NOMO-1 treated with DMSO at 0.1 percent for 48 hours (cell line): ENCODE measurements around the gene TMEM203.
"Not testable (repeated sequence)": the region's sequence is repeated elsewhere in the genome, so short reads cannot be mapped to it uniquely, and the experiment has no call there.

Experiments used
- DNase-seq: peaks from one replicate; lab custom pipeline; 2025; ENCODE audit not compliant: unreplicated experiment; lab: John Stamatoyannopoulos, UW

The TMEM203 gene

GRCh38 chr9:137205126-137206069 lies at the start of gene TMEM203, which contains the start of gene NDOR1:
Gene TMEM203, minus strand, starts transcription at chr9:137205648. Its CDS starts 234 bp downstream, at chr9:137205414.
Gene NDOR1, plus strand, starts transcription at chr9:137205700. Its CDS starts 78 bp downstream, at chr9:137205778.
- peak; percentile 92 for DNase-seq

DNA sequence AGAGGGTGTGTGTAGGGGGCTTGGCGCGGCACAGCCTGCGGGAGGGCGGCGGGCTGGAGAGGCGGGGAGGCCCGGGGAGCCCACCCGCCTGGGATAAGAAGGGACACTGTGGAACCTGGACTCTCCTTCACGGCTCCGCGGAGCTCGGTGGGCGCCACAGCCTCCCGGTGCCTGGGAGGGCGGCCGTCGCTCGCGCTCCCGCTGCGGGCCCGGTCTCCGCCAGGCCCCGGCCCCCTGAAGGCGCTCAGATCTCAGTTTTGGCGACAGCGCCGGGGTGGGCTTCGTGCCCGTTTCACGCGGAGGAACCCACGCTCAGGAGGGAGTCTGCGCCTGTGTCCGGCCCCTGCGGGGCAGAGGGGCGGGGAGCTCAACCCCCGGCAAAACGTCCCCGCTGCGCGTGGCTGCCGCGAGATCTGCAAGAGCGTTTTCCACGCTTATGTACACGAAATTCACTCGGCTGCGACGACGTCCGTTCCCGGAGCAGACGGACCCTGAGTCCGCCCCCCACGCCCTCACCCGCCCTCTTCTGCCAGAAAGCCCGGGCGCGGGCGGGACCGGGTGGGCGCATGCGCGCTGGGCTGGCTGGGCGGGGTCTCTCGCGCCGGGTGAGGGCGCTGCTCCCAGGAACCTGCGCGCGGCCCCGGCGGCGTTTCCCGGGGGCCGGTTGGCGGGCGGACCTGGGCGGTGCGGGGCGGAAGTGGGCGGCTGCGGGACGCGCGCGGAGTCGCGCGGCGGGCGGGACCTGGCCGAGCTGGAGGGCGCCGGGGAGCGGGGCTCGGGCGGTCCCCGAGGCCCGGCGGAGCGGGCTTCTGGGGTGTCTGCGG lies 49.4 kb upstream of the TMEM203 start, which contains the start of gene NELFB:
Gene NELFB, plus strand, starts transcription at position 704 of the 824 bp plus-strand sequence.
- peak; percentile 86 for DNase-seq

DNA sequence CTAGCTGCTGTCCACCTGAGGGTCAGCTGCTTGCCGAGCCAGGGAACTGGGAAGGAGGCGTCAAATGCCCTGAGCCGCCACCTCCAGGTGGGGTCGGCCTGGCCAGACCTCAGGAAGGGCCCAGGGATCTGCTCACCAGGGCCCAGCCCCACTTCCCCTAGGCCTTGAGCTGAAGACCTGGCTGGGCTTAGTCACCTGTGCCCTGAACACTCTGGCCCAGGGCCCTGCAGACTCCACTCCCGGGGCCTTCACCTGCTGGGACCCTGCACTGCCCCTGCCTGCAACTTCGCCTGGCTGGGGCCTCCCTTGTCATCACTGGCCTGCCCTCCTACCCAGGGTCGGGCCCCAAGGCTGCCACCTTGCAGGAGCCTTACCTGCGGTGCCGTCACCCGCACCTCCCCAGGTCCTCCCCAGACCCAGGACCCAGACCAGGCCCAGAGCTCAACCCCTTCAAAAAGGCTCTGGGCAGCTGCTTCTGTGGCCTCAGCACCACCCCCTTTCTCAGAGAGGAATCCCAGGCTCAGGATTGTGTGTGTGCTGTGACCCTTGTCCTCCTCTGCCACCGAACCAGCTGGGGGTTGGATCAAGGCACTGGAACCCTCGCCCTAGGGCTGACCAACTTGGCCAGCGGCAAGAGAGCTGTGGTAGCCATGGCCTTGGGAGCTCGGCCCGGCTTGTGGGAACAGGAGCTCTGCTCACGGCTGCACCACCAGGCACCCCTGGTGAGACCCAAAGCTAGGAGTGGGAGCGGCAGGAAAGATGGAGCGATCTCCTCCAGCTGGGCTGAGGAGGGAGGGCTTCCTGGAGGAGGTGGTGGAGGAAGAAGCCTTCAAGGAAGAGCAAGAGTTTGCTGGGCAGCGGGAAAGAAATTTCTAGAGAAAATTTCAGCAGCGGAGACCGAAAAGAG lies 48.5 kb upstream of the TMEM203 start:
- no peak for DNase-seq

GRCh38 chr9:137252555-137253506 lies 47.4 kb upstream of the TMEM203 start:
- DNase-seq, result no peak

- no peak for DNase-seq
These were observed 46.2 kb upstream of the TMEM203 start for GRCh38 chr9:137251490-137252268.

- no peak for DNase-seq
These were observed 45.7 kb upstream of the TMEM203 start, which contains the start of gene STPG3 for GRCh38 chr9:137251194-137251461. Gene STPG3, plus strand, starts transcription at chr9:137251286. Its CDS starts 1 bp downstream, at chr9:137251287.

DNA sequence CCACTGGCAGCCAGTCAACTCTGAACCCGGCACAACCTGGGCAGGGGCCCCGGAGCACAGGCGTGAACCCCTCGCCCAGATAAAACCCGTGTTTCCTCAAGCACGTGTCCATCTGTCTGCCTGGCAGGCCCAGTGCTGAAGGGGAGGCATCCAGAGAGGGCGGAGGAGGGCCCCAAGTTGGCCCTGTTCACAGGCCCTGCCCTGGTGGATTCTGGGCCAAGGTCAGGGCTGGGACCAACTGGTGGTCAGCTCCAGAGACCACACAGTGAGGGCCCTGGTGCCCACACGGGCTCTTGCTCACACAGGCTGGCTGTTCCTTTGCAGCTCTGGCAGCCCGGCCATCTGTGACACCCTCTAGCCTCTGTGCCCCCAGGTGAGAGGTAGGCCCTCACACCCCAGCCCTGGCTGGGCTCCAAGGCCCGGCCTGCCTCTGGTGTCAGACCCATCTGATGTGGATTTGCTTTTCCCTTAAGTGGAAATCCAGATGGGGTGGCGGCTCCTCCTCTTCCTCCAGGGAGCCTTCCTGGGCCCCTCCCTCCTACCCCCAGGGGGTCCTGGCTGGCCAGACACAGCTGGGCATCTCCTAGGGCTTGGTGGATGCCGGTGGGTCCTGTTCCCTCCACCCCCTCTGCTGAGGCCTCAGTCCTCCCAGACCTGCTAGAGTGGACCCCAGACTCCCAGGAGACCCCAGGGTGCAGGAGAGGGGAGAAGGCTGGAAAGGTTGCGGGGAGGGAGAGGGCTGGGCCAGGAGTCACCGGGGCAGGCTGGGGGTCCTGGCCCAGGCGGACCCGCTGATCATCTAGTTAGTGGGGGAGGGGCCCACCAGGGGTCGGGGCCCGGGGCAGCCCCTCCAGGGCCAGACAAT lies 45.1 kb upstream of the TMEM203 start:
- DNase-seq, result no peak

GRCh38 chr9:137247916-137248175 lies 42.4 kb upstream of the TMEM203 start:
- no peak for DNase-seq

GRCh38 chr9:137247135-137247915 lies 41.9 kb upstream of the TMEM203 start:
- no peak for DNase-seq

- no peak for DNase-seq
These were observed 40.3 kb upstream of the TMEM203 start for GRCh38 chr9:137245450-137246421.

- no peak for DNase-seq
These were observed 39.3 kb upstream of the TMEM203 start for GRCh38 chr9:137244486-137245449.

- DNase-seq, result no peak
These were observed 38.4 kb upstream of the TMEM203 start for GRCh38 chr9:137243626-137244485.

DNA sequence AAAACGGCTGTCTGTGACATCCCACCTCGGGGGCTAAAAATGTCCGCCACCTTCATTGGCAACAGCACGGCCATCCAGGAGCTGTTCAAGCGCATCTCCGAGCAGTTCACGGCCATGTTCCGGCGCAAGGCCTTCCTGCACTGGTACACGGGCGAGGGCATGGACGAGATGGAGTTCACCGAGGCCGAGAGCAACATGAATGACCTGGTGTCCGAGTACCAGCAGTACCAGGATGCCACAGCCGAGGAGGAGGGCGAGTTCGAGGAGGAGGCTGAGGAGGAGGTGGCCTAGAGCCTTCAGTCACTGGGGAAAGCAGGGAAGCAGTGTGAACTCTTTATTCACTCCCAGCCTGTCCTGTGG lies 37.8 kb upstream of the TMEM203 start:
- DNase-seq, result not testable (repeated sequence)
